Measurements from ENCODE around the gene TDO2.

- TF ChIP-seq CTCF (IDR thresholded peaks at IDR 0.05; ENCODE audit: low read depth, low read length) (no peak), POLR2A (IDR thresholded peaks at IDR 0.05; ENCODE audit: extremely low read depth, insufficient read length) (no peak), MYC (IDR thresholded peaks at IDR 0.05; ENCODE audit: low read depth, low read length) (no peak)
These were observed 62.7 kb downstream of the TDO2 start for GRCh38 chr4:155966171-155966570.
